Uterine smooth muscle cell (primary cell): ENCODE measurements around the gene AGO3. TPM values are rescaled to one million over a fixed set of nuclear protein-coding genes. Genes with fewer than 3 reads are reported as not detected.

Experiments
- total RNA-seq: library from RNA; depleted of rRNA; stranded (reverse); fragments of >200 nt; gene quantifications from 2 replicates; pipeline ENCODE4 v1.2.3, GENCODE V29; 2014

The AGO3 gene
- total RNA-seq = 14.1 and 20.2 TPM in 2 replicates

GRCh38 chr1:35930593-35931445 is at the start of gene AGO3:
TSS of gene AGO3 (plus strand) at chr1:35931105. CDS start at chr1:35931427, 322 bp downstream.

GRCh38 chr1:35882945-35883634 is 47.8 kb upstream of the AGO3 start, which contains the start of gene AGO1:
TSS of gene AGO1 (plus strand) at chr1:35883209. CDS start at chr1:35883422, 213 bp downstream.

GRCh38 chr1:36083635-36084496 is 153.0 kb downstream of the AGO3 start, which contains the start of gene TEKT2:
TSS of gene TEKT2 (plus strand) at chr1:36084094. CDS start at chr1:36084922, 828 bp downstream.

GRCh38 chr1:36088577-36089392 is 157.9 kb downstream of the AGO3 start, which contains the start of gene ADPRS:
TSS of gene ADPRS (plus strand) at chr1:36088892. CDS start at chr1:36088905, 13 bp downstream.

Other genes with a start within 250 kb of the AGO3 start
- 17.2 and 33.2 TPM in 2 replicates for gene C1orf216, start 212.2 kb upstream of the AGO3 start, total RNA-seq
- 10.0 and 38.2 TPM in 2 replicates for gene CLSPN, start 161.1 kb upstream of the AGO3 start, total RNA-seq
- 16.1 and 19.3 TPM in 2 replicates for gene AGO4, start 123.1 kb upstream of the AGO3 start, total RNA-seq
- gene AGO1, start 47.9 kb upstream of the AGO3 start, total RNA-seq = 13.0 and 13.7 TPM in 2 replicates
- 0.11 and 0.12 TPM in 2 replicates for gene TEKT2, start 153.0 kb downstream of the AGO3 start, total RNA-seq
- 48.9 and 53.1 TPM in 2 replicates for gene ADPRS, start 157.8 kb downstream of the AGO3 start, total RNA-seq
- 5.0 and 12.5 TPM in 2 replicates for gene COL8A2, start 194.1 kb downstream of the AGO3 start, total RNA-seq
- 84.1 and 100 TPM in 2 replicates for gene TRAPPC3, start 218.4 kb downstream of the AGO3 start, total RNA-seq
- gene MAP7D1, start 225.1 kb downstream of the AGO3 start, total RNA-seq = 93.0 and 97.9 TPM in 2 replicates